Tibial nerve (tissue), 4 donors: ENCODE results near the gene NUDT17. TPM values are rescaled to one million over a fixed set of nuclear protein-coding genes. Genes with fewer than 3 reads are reported as not detected.

ENCODE experiments used
- DNase-seq, 2 donors: peaks; one replicate each; pipeline ENCODE4 v3.0.0-alpha.2; 2019; ENCODE audit warnings: low spot score in 2 of 2
- H3K27ac ChIP-seq, 4 donors: fragments of 200-600 bp; sonication (generic) in 3 of 4; one replicate each; pipeline ENCODE4 v1.5.1; 2017 to 2019; ENCODE audit warnings: mild to moderate bottlenecking in 1 of 4
- H3K27me3 ChIP-seq, 2 donors: fragments of 200-600 bp; sonication (generic) in 1 of 2; one replicate each; pipeline versions ENCODE4 v1.5.1 to v1.6.0; 2017 to 2019
- H3K36me3 ChIP-seq, 3 donors: fragments of 200-600 bp; sonication (generic); one replicate each; pipeline ENCODE4 v1.5.1; 2018 to 2019
- H3K4me1 ChIP-seq, 4 donors: fragments of 200-600 bp; sonication (generic) in 3 of 4; one replicate each; pipeline ENCODE4 v1.5.1; 2017 to 2019
- H3K4me3 ChIP-seq, 4 donors: fragments of 200-600 bp; sonication (generic) in 3 of 4; one replicate each; pipeline ENCODE4 v1.5.1; 2017 to 2019; ENCODE audit warnings: mild to moderate bottlenecking in 1 of 4, moderate library complexity in 1 of 4
- H3K9me3 ChIP-seq, 4 donors: fragments of 200-600 bp; sonication (generic) in 3 of 4; one replicate each; pipeline ENCODE4 v1.5.1; 2017 to 2019
- EP300 ChIP-seq, 2 donors: sonication (generic); formaldehyde crosslinking; IDR thresholded peaks; one replicate each; pipeline ENCODE4 v1.6.1; 2017; ENCODE audit warnings: antibody characterized with exemption in 2 of 2, mild to moderate bottlenecking in 1 of 2
- POLR2A ChIP-seq, 2 donors: fragments of 450-650 bp; IDR thresholded peaks; one replicate each; pipeline ENCODE4 v1.6.1; 2017; ENCODE audit warnings: antibody characterized with exemption in 2 of 2, mild to moderate bottlenecking in 2 of 2, moderate library complexity in 2 of 2
- WGBS, 2 donors: methylation state at CpG; one replicate each; pipeline ENCODE4 v1.1.5; 2018; 5-methylcytosine and 5-hydroxymethylcytosine counted together
- total RNA-seq, 4 donors: library from RNA; depleted of rRNA; stranded (reverse); fragments of >200 nt; gene quantifications; one replicate each; pipeline ENCODE4 v1.1.0, GENCODE V29; 2016
- TF ChIP-seq, protein P1 (sequence below), 5 experiments: fragments of 200-600 bp in 3 of 5; fragments of 450-650 bp in 2 of 5; sonication (generic) in 3 of 5; IDR thresholded peaks; one replicate each; pipeline ENCODE4 v1.5.1; 2016 to 2019; ENCODE audit warnings: antibody characterized with exemption in 5 of 5, mild to moderate bottlenecking in 3 of 5, moderate library complexity in 2 of 5

The NUDT17 gene
- total RNA-seq, 4 donors from 2014 or later, result 2.7 to 8.4 (median 4.5) TPM

GRCh38 chr1:145855426-145855948 lies 10.1 kb downstream of the NUDT17 start:
- WGBS, 2 donors, result 75 to 82% methylated on average over 7 of the region's 7 CpGs
- no peak overlapping the region for H3K27ac ChIP-seq
- H3K4me3 ChIP-seq, result no peak overlapping the region
- H3K36me3 ChIP-seq, result peaks cover 0 to 65% (median 10%) of the 10 kb centered on the region in 3 donors
- TF ChIP-seq EP300 (IDR thresholded peaks at IDR 0.05), result no peak
- TF ChIP-seq POLR2A (IDR thresholded peaks at IDR 0.05), result no peak
- TF ChIP-seq, protein P1, sequence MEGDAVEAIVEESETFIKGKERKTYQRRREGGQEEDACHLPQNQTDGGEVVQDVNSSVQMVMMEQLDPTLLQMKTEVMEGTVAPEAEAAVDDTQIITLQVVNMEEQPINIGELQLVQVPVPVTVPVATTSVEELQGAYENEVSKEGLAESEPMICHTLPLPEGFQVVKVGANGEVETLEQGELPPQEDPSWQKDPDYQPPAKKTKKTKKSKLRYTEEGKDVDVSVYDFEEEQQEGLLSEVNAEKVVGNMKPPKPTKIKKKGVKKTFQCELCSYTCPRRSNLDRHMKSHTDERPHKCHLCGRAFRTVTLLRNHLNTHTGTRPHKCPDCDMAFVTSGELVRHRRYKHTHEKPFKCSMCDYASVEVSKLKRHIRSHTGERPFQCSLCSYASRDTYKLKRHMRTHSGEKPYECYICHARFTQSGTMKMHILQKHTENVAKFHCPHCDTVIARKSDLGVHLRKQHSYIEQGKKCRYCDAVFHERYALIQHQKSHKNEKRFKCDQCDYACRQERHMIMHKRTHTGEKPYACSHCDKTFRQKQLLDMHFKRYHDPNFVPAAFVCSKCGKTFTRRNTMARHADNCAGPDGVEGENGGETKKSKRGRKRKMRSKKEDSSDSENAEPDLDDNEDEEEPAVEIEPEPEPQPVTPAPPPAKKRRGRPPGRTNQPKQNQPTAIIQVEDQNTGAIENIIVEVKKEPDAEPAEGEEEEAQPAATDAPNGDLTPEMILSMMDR (IDR thresholded peaks at IDR 0.05), result no peak
- H3K27me3 ChIP-seq, result no peaks in the 10 kb centered on the region
- peaks cover 0 to 30% (median 11%) of the 10 kb centered on the region in 4 donors for H3K4me1 ChIP-seq
- no peaks in the 10 kb centered on the region for H3K9me3 ChIP-seq
- no peak for DNase-seq

- DNase-seq, result no peak
- Histone ChIP-seq H3K4me3 (no peak overlapping the region), H3K27me3 (no peaks in the 10 kb centered on the region), H3K27ac (peak overlapping the region in 1 of 4 donors; percentile 94), H3K9me3 (no peaks in the 10 kb centered on the region), H3K4me1 (peaks cover 0 to 30% (median 11%) of the 10 kb centered on the region in 4 donors), H3K36me3 (peaks cover 0 to 49% (median 10%) of the 10 kb centered on the region in 3 donors)
- 82% methylated on average over 4 of the region's 4 CpGs for WGBS, 2 donors
- TF ChIP-seq POLR2A (IDR thresholded peaks at IDR 0.05), result no peak
- TF ChIP-seq EP300 (IDR thresholded peaks at IDR 0.05), result no peak
- TF ChIP-seq, protein P1 (IDR thresholded peaks at IDR 0.05), result no peak
These were observed 11.7 kb downstream of the NUDT17 start for GRCh38 chr1:145857170-145857569.

DNA sequence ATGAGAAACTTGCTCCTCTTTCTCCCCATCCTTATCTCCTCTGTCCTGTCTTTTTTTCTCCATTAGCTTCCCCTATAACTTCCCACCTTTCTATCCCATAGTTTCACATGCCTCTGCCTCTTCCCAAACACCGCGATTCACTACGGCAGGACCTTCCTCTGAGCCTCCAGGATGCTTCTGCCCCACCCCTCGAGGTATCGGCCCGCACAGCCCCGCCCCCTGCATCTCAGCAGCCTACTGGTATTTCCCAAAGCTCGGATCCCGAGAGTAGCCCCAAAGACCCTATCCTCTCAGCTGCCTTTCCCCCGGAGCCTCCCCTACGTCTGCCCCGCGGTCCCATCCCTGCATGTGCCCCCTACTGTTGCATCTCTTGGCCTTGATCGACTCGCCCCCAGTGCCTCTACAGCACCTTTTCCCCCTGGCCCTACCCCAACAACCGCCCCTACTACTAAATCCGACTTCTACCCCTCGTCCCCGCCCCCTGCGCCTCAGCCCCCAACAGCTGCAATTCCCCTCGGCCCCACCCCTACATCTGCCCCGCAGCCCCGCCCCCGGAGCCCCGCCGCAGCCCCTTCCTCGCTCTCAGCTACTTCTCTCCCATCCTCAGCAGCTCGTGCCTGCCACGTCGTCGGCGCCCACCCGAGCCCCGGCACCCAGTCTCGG lies 12.9 kb downstream of the NUDT17 start:
- Histone ChIP-seq H3K36me3 (peaks cover 0 to 37% (median 10%) of the 10 kb centered on the region in 3 donors), H3K27ac (peak overlapping the region; percentile 75 to 96 (median 88)), H3K4me1 (peaks cover 0 to 30% (median 11%) of the 10 kb centered on the region in 4 donors), H3K27me3 (no peaks in the 10 kb centered on the region), H3K9me3 (no peaks in the 10 kb centered on the region), H3K4me3 (peak overlapping the region; percentile 55 to 90 (median 73))
- TF ChIP-seq, protein P1 (IDR thresholded peaks at IDR 0.05), result no peak
- TF ChIP-seq EP300 (IDR thresholded peaks at IDR 0.05) (no peak), POLR2A (IDR thresholded peaks at IDR 0.05) (no peak)
- peak; percentile 41 to 63 for DNase-seq
- 1 to 2% methylated on average over 31 to 33 of the region's 35 CpGs for WGBS, 2 donors

DNA sequence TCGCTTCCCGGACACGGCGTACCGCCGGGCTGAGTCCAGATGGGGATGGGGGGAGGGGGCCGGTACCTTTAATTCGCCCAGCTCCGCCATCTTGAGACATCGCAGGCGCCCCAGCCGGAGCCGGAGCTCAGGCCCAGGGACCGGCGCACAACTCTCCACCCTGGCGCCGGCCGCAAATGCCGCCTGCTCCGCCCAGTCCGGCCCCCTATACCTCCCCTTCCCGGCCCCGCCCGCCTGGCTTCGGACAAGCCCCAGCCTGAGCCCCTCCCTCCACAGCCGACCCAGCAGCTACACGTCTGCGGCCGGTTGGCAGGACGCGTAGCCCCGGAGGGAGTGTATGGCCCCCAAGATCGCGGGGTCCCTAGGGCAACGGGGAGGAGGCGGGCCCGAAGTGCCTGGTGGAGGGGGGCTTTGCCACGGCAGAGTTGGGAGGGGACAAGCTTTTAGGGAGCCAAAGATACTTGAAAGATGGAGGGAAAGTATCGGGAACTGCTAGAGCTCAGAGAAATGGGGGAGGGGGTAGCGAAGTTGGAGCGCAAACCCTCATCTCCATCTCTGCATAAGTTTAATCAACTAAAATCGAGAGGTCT lies 13.6 kb downstream of the NUDT17 start, which contains the start of gene PIAS3:
TSS of gene PIAS3 (minus strand) at position 181 of the 590 bp plus-strand sequence. CDS start at position 90, 91 bp downstream.
- WGBS, 2 donors, result 0 to 1% methylated on average over 23 to 28 of the region's 42 CpGs
- Histone ChIP-seq H3K27ac (peak within 1 kb of the TSS; percentile 75 to 96 (median 88)), H3K9me3 (no peaks in the 10 kb centered on the region), H3K27me3 (no peaks in the 10 kb centered on the region), H3K36me3 (peaks cover 0 to 30% (median 10%) of the 10 kb centered on the region in 3 donors), H3K4me3 (peak within 1 kb of the TSS; percentile 55 to 90 (median 73)), H3K4me1 (peaks cover 0 to 30% (median 11%) of the 10 kb centered on the region in 4 donors)
- peak; percentile 93 to 94 for DNase-seq
- peak; percentile 56 to 83 for TF ChIP-seq POLR2A (IDR thresholded peaks at IDR 0.05)
- TF ChIP-seq EP300 (IDR thresholded peaks at IDR 0.05), result peak in 1 of 2 donors; percentile 90
- TF ChIP-seq, protein P1 (IDR thresholded peaks at IDR 0.05), result peak in 1 of 5 experiments; percentile 13
